HPDE6-E6E7 (cell line): ENCODE data around the gene DBX1.

Experiments used
- DNase-seq: peaks from one replicate; pipeline ENCODE4 v3.0.0; 2011; ENCODE audit warnings: missing footprints; ENCODE audit errors: extremely low spot score

The DBX1 gene

DNA sequence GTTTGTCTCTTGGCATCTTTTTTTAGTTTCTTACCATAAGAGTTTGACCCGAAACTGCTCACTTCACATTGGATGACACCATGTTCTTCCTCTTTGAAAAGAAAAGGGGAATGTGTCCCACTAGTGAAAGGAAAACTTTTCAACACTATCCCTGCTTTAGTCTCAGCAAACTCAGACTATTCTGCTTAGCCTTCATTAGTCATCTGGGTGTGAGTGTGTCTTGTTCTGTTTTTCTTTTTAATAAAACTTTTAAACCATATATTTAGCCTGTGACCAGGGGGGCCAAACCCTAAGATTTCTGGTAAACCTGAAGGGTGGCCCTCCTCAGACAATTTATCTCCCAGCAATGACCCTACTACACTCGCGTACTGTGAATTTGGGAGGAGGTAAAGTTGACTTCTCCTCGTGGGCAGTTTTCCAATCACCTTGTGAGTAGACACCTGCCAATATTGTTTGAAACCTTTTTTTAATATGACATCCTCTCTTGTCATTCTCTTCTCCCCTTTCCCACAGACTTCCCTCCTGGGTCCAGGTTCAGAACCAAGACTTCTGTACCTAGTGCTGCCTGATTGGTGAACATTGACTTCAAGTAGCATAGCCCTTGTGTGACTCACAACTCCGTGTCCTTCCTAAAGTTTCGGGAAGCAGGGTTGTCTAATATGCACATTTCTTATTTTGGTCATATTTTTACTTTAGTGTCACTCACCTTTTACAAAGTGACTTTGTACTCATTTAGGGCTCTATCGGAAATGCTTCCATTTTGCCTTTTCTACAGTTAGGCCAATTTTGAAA lies 39.9 kb downstream of the DBX1 start:
- DNase-seq: no peak

DNA sequence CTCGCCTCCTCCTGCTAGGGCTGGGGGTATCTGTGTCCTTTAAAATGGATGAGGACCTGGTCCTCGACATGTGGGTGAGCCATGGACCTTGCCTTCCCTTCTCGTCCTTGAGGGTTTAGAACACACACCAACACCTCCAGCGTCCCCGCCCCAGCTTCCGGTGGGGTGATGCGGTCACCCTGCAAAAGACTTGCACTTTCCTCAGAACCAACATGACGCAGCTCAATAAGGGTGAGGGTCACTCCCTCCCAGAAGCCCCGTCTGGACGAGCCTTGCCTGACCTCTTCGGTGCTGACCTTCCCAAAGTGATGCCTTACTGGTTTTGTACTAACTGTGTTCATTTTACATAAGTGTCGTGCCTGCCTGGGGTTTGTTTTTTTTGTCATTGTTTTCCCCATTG lies 41.0 kb downstream of the DBX1 start:
- DNase-seq: no peak

DNA sequence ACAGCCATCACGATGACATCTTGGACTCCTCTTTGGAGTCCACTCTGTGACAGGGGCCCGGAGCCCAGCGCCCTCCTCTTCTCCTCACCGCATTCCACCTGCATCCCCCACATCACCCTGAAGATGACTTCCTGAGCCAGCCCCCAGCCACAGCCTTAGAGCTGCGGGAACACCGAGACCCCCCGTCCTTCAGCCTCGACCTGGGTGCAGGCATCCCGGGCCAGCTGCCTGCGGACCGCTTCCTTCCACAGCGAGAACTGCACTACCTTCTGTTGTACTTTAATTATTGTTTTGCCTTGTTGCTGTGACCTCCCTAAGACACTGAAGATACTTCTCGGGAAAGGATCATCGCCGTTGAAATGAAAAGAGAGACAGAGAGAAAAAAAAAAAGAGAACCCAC lies 42.1 kb downstream of the DBX1 start:
- no peak for DNase-seq

DNA sequence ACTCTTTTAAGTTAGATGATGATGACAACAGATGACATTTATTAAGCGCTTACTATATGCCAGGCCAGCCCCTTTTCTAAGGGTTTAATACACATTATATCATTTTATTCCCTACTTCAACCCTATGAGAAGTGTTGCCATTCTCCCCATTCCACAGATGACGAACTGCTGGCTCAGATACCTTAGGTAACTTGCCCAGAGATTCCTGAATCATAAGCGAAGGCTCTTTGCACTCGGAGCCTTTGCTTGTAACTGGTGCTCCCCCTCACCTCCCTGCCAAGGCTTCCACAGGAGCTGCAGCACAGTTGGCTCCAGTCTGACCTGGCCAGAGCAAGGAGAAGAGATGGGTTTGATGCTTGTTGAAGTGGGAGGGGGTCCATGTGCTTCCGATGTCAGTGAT lies 43.0 kb downstream of the DBX1 start:
- no peak for DNase-seq

- DNase-seq: no peak
Observed at GRCh38 chr11:20116825-20117224, 43.5 kb downstream of the DBX1 start.

DNA sequence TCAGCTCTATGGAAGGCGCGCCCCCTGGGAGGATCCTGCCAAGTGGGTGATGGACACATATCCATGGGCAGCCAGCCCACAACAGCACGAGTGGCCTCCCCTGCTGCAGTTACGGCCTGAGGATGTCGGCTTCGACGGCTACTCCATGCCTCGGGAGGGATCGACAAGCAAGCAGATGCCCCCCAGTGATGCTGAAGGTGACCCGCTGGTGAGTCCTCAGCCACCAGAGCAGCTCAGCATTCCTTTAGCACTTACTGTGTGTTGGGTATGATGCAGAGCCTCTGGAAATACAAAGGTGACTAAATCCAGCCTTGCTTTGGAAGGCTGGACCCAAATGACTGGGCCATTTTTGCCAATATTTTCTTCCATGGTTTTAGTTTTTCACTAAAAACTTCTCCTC lies 45.7 kb downstream of the DBX1 start:
- DNase-seq: no peak

DNA sequence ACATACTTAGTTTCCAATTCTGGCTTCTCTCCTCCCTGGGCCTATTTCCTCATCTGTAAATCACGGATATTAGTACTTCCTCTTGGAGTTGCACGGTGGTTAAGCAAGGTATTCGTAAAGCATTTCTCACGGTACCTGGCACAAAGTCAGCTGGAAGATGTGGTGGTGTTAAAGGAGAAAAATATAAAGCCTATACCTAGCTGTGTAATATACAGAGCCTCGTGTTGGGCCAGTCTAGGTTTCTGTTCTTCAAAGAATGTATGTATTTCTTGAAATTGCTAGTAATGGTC lies 47.2 kb downstream of the DBX1 start:
- DNase-seq: no peak

GRCh38 chr11:20112291-20113148 lies 47.8 kb downstream of the DBX1 start:
- peak; percentile 95 for DNase-seq

DNA sequence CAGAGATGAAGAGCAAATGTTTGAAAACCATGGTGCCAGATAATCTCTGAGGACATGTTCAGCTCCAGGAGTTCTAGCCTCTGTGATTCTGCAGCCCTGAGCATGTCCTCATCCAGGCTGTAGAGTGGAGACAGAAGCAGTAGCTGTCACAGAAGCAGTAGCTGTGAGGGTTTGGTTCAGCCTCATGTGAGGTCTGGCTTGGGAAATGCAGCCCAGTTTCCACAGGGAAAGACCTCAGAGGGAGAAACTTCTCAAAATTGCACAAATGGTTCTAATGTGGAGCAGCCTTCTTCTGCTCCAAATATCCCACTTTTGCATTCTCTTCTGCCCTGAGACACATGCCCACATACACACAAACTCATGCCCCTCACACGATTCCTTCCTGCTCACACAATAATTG lies 48.4 kb downstream of the DBX1 start:
- DNase-seq: no peak

DNA sequence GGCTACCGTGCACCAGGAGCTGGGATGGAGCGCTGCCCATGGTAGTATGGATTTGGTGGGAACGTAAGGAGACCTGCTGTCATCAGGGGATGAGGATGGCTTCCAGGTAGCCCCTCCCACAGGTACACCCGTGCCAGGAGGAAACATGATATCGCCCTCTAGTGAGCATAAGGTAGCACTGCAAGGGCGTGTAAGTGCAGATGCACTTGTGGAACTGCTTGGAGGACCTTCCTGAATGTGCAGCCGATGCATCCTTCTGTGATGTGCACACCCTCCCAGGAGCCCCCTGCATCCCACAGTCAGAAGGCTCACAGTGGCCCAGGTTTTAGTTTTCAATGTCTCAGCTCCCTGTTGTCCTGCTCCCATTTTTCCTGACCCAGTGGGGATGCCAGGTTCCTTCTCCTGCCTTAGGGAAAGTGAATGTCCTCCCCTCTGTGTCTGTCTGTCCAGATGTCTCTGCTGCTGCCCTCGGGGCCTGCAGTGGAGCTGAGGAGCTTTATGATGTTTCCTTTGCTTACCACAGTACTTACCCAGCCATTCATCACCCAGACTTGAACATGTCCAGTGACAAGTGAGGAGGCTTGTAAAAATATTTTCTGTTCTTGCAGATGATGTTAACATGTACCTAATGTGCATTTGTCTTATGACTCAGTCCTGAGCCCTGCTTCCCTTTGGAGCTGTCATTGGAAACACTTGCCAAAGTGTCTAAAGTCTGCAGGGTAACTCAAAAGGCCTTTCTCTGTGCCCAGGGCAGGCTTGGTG lies 49.2 kb downstream of the DBX1 start:
- DNase-seq: peak; percentile 72

DNA sequence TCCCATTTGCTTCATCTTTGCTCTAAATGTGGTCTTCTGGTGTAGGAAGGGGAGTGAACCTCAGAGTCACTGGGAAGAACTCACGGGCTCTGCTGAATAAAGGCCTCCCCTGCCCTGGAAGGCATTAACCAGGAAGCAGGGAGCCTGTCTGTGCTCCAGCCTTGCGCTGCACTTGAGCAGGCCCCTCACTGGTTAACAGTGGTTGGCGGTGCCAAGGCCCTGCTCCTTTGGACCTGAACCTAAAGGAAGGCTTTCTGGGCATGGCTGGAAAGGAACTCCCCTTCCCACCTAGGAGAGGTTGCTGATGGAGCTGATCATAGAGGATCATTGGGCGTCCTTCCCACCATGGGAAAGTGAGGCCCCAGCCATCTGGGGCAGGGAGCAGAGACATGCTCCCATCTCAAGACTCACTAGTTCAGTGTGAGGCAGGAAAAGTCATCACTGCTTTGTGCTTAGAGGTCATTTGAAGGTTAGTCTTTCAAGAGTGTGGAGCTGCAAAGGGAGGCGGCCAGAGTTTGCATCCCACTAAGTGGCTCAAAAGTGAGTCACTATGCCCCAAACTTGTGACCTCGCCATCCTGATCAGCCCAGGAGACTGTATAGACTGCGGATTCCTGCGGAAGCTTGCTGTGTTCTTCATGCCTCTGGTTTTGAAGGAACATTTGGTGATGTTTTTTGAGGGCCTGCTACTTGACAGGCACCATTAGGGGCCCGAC lies 50.4 kb downstream of the DBX1 start:
- DNase-seq: no peak
